ENCODE results near the gene DIS3L2.

DNA sequence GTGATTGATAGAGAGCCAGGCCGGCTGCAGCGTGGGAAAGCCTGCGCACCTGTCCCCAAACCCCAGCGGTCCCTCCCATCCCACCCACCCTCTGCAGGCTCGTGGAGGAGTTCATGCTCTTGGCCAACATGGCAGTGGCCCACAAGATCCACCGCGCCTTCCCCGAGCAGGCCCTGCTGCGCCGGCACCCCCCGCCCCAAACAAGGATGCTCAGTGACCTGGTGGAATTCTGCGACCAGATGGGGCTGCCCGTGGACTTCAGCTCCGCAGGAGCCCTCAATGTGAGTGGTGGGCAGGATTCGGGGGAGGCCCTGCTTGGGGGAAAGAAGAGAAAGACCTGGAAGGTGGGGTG lies 368.2 kb downstream of the DIS3L2 start:
- TF ChIP-seq, protein P1, sequence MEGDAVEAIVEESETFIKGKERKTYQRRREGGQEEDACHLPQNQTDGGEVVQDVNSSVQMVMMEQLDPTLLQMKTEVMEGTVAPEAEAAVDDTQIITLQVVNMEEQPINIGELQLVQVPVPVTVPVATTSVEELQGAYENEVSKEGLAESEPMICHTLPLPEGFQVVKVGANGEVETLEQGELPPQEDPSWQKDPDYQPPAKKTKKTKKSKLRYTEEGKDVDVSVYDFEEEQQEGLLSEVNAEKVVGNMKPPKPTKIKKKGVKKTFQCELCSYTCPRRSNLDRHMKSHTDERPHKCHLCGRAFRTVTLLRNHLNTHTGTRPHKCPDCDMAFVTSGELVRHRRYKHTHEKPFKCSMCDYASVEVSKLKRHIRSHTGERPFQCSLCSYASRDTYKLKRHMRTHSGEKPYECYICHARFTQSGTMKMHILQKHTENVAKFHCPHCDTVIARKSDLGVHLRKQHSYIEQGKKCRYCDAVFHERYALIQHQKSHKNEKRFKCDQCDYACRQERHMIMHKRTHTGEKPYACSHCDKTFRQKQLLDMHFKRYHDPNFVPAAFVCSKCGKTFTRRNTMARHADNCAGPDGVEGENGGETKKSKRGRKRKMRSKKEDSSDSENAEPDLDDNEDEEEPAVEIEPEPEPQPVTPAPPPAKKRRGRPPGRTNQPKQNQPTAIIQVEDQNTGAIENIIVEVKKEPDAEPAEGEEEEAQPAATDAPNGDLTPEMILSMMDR (conservative IDR thresholded peaks at IDR 0.05; ENCODE audit: low read depth, low read length), result no peak
- TF ChIP-seq RAD21 (IDR thresholded peaks at IDR 0.05; ENCODE audit: low read length), result no peak
- no peak for TF ChIP-seq POLR2A (IDR thresholded peaks at IDR 0.05; ENCODE audit: low read depth, low read length)
- no peak for TF ChIP-seq RCOR1 (IDR thresholded peaks at IDR 0.05; ENCODE audit: insufficient replicate concordance, low read length)
- TF ChIP-seq ELK1 (IDR thresholded peaks at IDR 0.05; ENCODE audit: borderline replicate concordance, low read depth, low read length), result no peak
- no peak for TF ChIP-seq MAZ (IDR thresholded peaks at IDR 0.05; ENCODE audit: borderline replicate concordance, low read depth, low read length)
